GM12873 (cell line): Measurements from ENCODE around the gene C9.

Source experiments
- CTCF ChIP-seq: IDR thresholded peaks from 2 replicates; pipeline ENCODE4 v1.5.1; 2012; ENCODE audit warnings: low read depth, mild to moderate bottlenecking, moderate library complexity, low read length, control low read depth; ENCODE audit not compliant: insufficient read depth; ENCODE audit errors: missing control alignments

Gene C9

GRCh38 chr5:39342460-39342859, 21.8 kb downstream of the C9 start:
- no peak for TF ChIP-seq CTCF

GRCh38 chr5:39341896-39342295, 22.4 kb downstream of the C9 start:
- TF ChIP-seq CTCF, result no peak

- TF ChIP-seq CTCF, result no peak
Observed at GRCh38 chr5:39340506-39340905, 23.8 kb downstream of the C9 start.

GRCh38 chr5:39337252-39337915, 26.9 kb downstream of the C9 start:
- no peak for TF ChIP-seq CTCF

GRCh38 chr5:39333104-39333503, 31.2 kb downstream of the C9 start:
- TF ChIP-seq CTCF, result no peak

GRCh38 chr5:39331861-39332381, 32.4 kb downstream of the C9 start:
- no peak for TF ChIP-seq CTCF

GRCh38 chr5:39328731-39329130, 35.6 kb downstream of the C9 start:
- no peak for TF ChIP-seq CTCF
